Measurements from ENCODE around the gene PRR7.

PRR7 gene

GRCh38 chr5:177435847-177436536 is 10.6 kb upstream of the PRR7 start:
- no peak for DNase-seq (ENCODE audit: low read depth in 1 of 2, low spot score in 1 of 2)

- DNase-seq (ENCODE audit: low read depth in 1 of 2, low spot score in 1 of 2) = no peak
These were observed 9.0 kb upstream of the PRR7 start for GRCh38 chr5:177437623-177438022.

- no peak for DNase-seq (ENCODE audit: low read depth in 1 of 2, low spot score in 1 of 2)
These were observed 8.1 kb upstream of the PRR7 start for GRCh38 chr5:177438468-177438867.

DNA sequence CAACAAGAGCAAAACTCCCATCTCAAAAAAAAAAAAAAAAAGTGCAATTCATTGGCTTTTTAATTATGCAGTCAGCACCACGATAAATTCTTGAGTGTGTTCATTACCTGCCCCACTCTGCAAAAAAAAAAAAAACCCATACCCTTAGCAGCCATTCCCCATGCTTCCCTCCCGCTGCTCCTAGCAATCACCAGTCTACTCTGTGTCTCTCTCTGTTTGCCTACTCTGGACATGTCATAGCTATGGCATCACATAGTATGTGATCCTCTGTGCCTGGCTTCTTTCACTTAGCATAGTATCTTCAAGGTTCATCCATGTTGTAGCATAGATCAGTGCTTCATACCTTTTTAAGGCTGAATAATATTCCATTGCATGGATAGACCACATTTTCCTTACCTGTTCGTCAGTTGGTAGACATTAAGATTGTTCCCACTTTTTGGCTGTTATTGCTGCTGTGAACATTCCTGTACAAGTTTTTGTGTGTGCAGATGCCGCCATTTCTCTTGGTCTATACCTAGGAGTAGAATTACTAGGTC is 7.0 kb upstream of the PRR7 start:
- no peak for DNase-seq (ENCODE audit: low read depth in 1 of 2, low spot score in 1 of 2)

DNA sequence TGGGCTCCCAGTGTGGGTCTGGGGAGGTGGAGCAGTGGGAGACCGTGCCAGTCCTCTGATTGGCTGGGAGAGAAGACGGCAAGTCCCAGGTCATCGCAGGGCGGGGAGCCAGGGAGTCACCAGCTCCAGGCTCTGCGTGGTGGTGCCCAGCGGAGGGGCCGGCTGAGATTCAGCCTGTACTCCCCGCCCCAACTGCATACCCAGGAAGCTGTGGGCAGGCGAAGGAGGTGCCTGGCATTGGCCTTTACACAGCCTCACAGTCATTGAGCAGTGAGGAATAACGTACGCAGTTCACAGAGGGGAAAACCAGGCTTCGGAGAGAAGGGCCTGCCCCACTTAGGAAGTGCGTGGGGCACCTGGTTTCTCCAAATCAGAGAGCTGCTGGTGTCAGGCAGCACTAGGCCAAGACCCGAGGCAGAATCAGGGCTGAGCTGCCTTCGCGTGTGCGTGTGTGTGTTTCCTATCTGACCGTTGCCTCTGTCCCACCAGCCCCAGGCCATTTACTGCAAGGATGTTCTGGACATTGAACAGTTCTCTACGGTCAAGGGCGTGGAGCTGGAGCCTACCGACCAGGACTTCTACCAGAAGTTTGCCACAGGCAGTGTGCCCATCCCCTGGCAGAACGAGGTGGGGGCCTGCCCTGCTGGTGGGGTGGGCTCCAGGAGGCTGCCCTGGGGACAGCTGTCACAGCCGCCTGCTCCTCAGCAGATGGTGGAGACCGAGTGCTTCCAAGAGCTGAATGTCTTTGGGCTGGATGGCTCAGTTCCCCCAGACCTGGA is 6.2 kb upstream of the PRR7 start:
- no peak for DNase-seq (ENCODE audit: low read depth in 1 of 2, low spot score in 1 of 2)

GRCh38 chr5:177440990-177441780 is 5.4 kb upstream of the PRR7 start:
- no peak for DNase-seq (ENCODE audit: low read depth in 1 of 2, low spot score in 1 of 2)

DNA sequence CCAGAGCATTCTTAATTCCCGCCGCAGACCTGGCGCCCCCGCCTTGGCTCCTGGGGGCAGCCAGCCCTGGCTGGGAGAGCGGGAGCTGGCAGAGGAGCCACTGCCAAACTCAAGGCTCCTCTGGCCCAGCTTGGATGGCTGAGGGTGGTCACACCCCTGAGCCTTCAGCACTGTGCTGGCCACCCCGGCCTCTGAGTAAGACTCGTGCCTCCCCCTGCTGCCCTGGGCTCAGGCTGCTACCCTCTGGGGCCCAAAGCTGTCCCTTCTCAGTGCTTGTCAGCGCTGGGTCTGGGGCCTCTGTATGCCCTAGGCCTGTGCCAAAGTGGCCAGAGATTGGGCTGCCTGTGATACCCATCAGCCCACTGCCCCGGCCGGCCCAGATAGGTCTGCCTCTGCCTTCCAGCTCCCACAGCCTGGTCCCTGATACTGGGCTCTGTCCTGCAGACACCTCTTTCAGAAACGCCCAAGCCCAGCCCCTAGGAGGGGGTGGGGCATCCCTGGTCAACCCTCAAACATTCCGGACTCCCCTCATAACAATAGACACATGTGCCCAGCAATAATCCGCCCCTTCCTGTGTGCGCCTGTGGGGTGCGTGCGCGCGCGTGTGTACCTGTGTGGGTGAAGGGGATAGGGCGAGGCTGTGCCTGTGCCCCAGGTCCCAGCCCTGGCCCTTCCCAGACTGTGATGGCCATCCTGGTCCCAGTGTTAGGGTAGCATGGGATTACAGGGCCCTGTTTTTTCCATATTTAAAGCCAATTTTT is 4.4 kb upstream of the PRR7 start:
- DNase-seq (ENCODE audit: low read depth in 1 of 2, low spot score in 1 of 2) = no peak

DNA sequence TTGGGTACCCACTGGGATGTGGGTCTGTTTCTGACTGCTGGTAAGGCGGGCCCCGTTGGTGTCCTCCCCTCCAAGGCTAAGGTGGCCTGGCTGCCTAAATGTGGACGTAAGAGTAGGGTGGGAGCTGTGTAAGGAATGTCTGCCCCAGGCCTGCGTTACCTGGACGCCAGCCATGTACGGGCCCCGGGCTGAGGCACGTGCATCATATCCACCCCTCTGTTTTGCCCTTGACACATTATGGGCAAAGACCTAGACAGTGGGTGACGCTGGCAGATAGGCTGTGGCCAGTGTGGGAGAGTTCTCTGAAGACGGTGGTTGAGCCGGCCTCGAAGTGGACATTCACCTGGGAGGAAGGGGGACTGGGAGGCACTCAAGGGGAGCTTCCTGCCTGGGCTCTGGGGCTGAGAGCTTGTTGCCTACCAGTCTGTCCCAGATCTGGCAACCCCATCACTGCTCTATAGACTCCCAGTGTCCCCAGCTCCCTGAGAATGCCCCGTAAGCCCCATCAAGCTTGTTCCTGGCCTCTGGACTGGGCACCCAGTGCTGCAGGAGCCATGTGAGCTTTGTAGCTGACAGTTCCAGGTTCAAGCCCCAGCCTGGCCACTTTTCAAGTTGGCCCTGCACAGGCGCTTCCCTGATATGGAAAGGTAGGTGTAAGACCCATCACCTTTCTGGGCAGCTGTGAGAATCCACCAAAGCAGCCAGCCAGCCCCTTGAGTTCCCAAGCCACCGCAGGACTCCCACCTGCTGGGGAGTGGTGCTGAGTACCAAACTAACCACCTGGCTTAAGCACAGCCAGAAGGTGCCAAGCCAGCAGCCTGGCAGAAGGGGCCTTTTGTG is 3.2 kb upstream of the PRR7 start:
- no peak for DNase-seq (ENCODE audit: low read depth in 1 of 2, low spot score in 1 of 2)

GRCh38 chr5:177444106-177445051 is 2.2 kb upstream of the PRR7 start:
- DNase-seq (ENCODE audit: low read depth in 1 of 2, low spot score in 1 of 2) = no peak

DNA sequence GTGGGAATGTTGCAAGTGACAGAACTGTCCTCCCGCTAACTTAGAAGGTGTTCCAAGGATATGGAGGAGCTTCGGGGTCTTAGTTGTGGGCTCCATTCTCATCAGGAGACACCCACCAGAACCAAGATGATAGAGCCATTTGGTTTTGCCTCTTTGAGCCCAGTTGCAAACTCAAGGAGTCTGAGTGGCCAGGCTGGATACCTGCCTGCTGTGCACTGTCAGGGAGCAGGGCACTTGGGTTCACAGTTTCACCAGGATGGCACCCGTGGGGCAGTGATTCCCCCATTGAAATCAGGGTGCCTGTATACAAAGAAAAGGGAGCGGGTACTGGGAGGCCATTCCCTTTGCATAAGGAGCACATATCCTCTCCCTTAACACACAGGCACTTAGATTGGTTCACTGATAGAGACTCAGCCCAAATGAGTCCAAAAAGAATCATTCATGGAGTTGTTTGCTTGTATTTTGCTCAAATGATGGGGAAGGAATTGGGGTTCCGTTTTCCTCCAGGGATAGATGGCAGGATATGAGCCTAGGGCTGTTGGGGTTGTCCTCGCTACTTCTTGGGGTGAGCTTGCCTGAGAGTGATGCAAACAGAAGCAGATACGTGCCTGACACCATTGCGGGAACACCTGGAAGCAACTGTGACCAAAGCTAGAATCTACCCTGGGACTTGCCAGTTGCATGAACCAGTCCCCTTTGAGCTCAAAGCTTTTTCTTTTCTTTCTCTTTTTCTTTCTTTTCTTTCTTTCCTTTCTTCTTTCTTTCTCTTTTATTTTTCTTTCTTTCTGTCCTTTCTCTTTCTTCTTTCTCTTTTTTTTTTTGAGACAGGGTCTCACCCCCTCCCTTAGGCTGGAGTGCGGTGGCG is 1.3 kb upstream of the PRR7 start:
- DNase-seq (ENCODE audit: low read depth in 1 of 2, low spot score in 1 of 2) = no peak

GRCh38 chr5:177445917-177446199 is 756 bp upstream of the PRR7 start:
- DNase-seq (ENCODE audit: low read depth in 1 of 2, low spot score in 1 of 2) = no peak

- peak in 1 of 2 donors; percentile 55 for DNase-seq (ENCODE audit: low read depth in 1 of 2, low spot score in 1 of 2)
These were observed 524 bp downstream of the PRR7 start for GRCh38 chr5:177447066-177447610.

GRCh38 chr5:177447611-177448243 is 1.1 kb downstream of the PRR7 start:
- no peak for DNase-seq (ENCODE audit: low read depth in 1 of 2, low spot score in 1 of 2)

GRCh38 chr5:177448244-177448950 is 1.8 kb downstream of the PRR7 start:
- DNase-seq (ENCODE audit: low read depth in 1 of 2, low spot score in 1 of 2) = no peak

- DNase-seq (ENCODE audit: low read depth in 1 of 2, low spot score in 1 of 2) = no peak
These were observed 2.8 kb downstream of the PRR7 start for GRCh38 chr5:177449140-177450061.
